Vein endothelial cell (primary cell): ENCODE data around the gene DNPEP. TPM values are rescaled to one million over a fixed set of nuclear protein-coding genes. Genes with fewer than 3 reads are reported as not detected.

Experiments
- small RNA-seq: library from RNA; depleted of rRNA; stranded (forward); fragments of <200 nt; gene quantifications from one replicate; pipeline ENCODE3, GENCODE V24; 2012
- total RNA-seq: library from RNA; depleted of rRNA; stranded (reverse); fragments of >200 nt; gene quantifications from 2 replicates; pipeline ENCODE4 v1.2.3, GENCODE V29; 2012

DNPEP gene
- total RNA-seq: 57.2 and 60.8 TPM in 2 replicates

DNA sequence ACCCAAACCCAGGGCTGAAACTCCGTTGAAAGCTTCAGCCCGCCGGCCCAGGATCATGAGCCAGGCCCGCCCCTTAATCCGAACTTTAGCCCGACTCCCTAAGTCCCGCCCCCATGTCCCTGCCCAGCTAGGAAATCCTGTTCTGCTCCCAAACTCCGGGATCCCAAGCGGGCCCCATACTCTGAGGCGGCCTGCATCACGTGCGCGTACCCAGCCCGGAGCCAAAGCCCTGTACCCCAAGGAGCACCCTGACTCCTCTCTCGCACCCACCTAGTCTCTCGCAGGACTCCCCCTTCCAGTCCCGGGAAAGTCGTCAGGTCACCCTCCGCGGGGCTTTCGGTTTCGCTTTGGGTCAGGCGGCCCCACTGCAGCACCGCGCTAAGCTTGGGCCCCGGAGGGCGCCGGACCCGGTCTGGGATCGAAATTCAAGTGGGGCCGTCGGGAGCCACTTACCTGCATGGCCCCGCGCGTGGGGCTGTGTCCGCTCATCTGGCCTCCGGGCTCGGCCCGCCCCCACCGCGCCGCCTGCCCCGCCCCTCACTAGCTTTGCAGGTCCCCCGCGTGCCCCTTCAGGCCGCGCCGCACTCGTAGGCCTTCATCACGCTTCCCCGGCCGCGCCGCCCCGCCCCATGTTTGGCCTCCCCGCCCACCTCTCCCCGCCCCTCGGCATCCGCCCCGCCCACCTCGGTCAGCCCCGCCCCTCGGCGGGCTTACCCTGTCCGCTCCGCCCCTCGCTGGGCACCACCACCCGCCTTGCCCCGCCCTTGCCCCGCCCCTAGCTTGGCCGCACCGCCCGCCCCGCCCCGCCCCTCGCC, at the start of gene DNPEP:
Gene DNPEP, minus strand, starts transcription at position 607 of the 815 bp plus-strand sequence. Its CDS starts 118 bp downstream, at position 489.

DNA sequence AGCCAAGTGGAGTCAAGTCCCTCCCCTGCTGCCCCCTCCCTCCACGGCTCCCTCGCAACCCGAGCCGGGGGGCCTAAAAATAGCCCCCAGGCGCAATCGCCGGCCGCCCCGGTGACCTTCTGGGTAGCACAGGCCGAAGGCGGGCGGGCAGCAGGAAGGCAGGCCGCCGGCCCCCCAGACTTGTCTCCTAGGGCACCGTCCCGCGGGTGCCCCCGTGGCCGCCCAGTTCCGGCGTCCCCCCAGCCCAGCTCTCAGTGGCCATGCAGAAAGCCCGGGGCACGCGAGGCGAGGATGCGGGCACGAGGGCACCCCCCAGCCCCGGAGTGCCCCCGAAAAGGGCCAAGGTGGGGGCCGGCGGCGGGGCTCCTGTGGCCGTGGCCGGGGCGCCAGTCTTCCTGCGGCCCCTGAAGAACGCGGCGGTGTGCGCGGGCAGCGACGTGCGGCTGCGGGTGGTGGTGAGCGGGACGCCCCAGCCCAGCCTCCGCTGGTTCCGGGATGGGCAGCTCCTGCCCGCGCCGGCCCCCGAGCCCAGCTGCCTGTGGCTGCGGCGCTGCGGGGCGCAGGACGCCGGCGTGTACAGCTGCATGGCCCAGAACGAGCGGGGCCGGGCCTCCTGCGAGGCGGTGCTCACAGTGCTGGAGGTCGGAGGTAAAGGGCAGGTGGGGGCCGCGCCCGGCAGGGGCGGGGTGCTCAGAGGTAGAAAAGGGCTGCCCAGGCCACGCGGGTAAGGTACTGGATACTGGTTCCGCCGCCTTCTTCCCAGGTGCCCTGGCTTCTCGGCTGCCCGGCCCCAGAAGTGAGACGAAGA, 47.2 kb upstream of the DNPEP start, which contains the start of gene SPEG:
Gene SPEG, plus strand, starts transcription at position 126 of the 808 bp plus-strand sequence. Its CDS starts 135 bp downstream, at position 261.

DNA sequence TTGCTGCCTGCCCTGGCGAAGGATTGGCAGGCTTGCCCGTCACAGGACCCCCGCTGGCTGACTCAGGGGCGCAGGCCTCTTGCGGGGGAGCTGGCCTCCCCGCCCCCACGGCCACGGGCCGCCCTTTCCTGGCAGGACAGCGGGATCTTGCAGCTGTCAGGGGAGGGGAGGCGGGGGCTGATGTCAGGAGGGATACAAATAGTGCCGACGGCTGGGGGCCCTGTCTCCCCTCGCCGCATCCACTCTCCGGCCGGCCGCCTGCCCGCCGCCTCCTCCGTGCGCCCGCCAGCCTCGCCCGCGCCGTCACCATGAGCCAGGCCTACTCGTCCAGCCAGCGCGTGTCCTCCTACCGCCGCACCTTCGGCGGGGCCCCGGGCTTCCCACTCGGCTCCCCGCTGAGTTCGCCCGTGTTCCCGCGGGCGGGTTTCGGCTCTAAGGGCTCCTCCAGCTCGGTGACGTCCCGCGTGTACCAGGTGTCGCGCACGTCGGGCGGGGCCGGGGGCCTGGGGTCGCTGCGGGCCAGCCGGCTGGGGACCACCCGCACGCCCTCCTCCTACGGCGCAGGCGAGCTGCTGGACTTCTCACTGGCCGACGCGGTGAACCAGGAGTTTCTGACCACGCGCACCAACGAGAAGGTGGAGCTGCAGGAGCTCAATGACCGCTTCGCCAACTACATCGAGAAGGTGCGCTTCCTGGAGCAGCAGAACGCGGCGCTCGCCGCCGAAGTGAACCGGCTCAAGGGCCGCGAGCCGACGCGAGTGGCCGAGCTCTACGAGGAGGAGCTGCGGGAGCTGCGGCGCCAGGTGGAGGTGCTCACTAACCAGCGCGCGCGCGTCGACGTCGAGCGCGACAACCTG, 30.7 kb upstream of the DNPEP start, which contains the start of gene DES:
Gene DES, plus strand, starts transcription at position 223 of the 857 bp plus-strand sequence. Its CDS starts 86 bp downstream, at position 309.

DNA sequence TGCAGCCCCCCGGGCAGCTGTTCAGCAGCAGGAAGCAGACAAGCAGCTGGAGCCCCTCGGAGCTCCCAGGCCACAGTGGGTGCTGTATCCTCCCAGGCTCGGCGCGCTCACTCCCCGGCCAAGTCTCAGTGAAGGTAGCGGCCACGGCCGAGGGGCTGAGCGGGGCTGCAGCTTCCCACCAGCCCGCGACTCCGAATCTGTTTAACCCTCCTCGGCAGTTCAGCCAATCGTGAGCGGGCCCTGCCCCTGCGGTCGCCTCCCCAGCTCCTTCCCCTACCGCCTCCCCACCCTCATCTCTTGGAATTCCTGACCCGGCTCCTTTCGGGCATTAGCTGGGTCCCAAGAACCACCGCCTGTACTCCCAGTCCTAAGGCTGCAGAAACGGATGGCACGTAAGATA, 55.2 kb downstream of the DNPEP start, which contains the start of gene RESP18:
Gene RESP18, minus strand, starts transcription at position 203 of the 400 bp plus-strand sequence.

Small RNA genes within 50 kb of the gene (small RNA-seq; reads per million reads assigned to genes)
- not detected for gene AC053503.3

Other genes with a start within 250 kb of the DNPEP start
- 19.3 and 23.3 TPM in 2 replicates for gene NHEJ1, start 227.1 kb downstream of the DNPEP start, total RNA-seq
- 2.3 and 2.6 TPM in 2 replicates for gene SLC23A3, start 217.9 kb downstream of the DNPEP start, total RNA-seq
- gene CNPPD1, start 211.0 kb downstream of the DNPEP start, total RNA-seq: 25.2 TPM in 2 replicates
- 55.8 and 64.0 TPM in 2 replicates for gene RETREG2, start 209.6 kb downstream of the DNPEP start, total RNA-seq
- gene ZFAND2B, start 181.1 kb downstream of the DNPEP start, total RNA-seq: 20.3 and 22.2 TPM in 2 replicates
- 15.7 and 18.9 TPM in 2 replicates for gene ABCB6, start 169.0 kb downstream of the DNPEP start, total RNA-seq
- 66.6 and 70.7 TPM in 2 replicates for gene ATG9A, start 158.3 kb downstream of the DNPEP start, total RNA-seq
- gene ANKZF1, start 158.1 kb downstream of the DNPEP start, total RNA-seq: 18.5 and 22.5 TPM in 2 replicates
- gene GLB1L, start 142.5 kb downstream of the DNPEP start, total RNA-seq: 5.7 and 6.9 TPM in 2 replicates
- gene STK16, start 142.4 kb downstream of the DNPEP start, total RNA-seq: 21.9 and 31.5 TPM in 2 replicates
- not detected in 2 replicates for gene TUBA4B, start 134.7 kb downstream of the DNPEP start, total RNA-seq
- 24.8 and 25.0 TPM in 2 replicates for gene TUBA4A, start 134.0 kb downstream of the DNPEP start, total RNA-seq
- 19.6 and 24.5 TPM in 2 replicates for gene DNAJB2, start 108.5 kb downstream of the DNPEP start, total RNA-seq
- not detected in 2 replicates for gene PTPRN, start 78.5 kb downstream of the DNPEP start, total RNA-seq
- not detected in 2 replicates for gene RESP18, start 55.2 kb downstream of the DNPEP start, total RNA-seq
- under 0.01 TPM in 1 of 2 replicates, not detected in the other for gene DES, start 30.5 kb upstream of the DNPEP start, total RNA-seq
- gene SPEG, start 46.9 kb upstream of the DNPEP start, total RNA-seq: under 0.01 and 1.4 TPM in 2 replicates
- 33.9 and 40.2 TPM in 2 replicates for gene GMPPA, start 111.0 kb upstream of the DNPEP start, total RNA-seq
- gene ASIC4, start 126.6 kb upstream of the DNPEP start, total RNA-seq: not detected in 2 replicates
- gene CHPF, start 155.9 kb upstream of the DNPEP start, total RNA-seq: 1.9 and 2.0 TPM in 2 replicates
- not detected in 2 replicates for gene TMEM198, start 156.1 kb upstream of the DNPEP start, total RNA-seq
- gene OBSL1, start 183.6 kb upstream of the DNPEP start, total RNA-seq: 18.5 and 22.5 TPM in 2 replicates
- gene INHA, start 184.4 kb upstream of the DNPEP start, total RNA-seq: not detected in 2 replicates
- 10.0 and 12.4 TPM in 2 replicates for gene STK11IP, start 209.9 kb upstream of the DNPEP start, total RNA-seq
- 0.10 and 0.33 TPM in 2 replicates for gene SLC4A3, start 239.7 kb upstream of the DNPEP start, total RNA-seq